Effector CD4-positive, alpha-beta T cell (primary cell): Measurements from ENCODE around the gene MVK.
"Not testable (repeated sequence)": the region's sequence is repeated elsewhere in the genome, so short reads cannot be mapped to it uniquely, and the experiment has no call there.

Experiments used
- DNase-seq: peaks from one replicate; pipeline ENCODE4 v3.0.0-alpha.2; 2020

Gene MVK

GRCh38 chr12:109592195-109592904 lies 18.8 kb downstream of the MVK start:
- DNase-seq, result no peak

DNA sequence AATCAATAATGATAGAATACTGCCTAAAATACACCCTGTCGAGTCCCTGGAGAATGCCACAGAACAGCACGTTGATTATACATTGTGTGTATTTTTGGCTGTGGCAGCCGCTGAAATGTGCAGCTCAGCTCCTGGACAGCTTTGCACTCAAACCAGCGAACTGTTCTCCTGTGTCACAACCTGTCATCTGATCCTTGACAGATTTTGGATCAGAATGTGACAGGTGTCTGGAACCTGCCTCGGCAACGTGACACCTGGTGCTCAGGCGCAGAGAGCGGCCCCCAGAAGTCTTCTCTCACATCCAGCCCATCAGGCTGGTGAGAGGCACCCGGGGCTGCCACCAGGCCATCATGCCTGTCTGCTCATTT lies 19.3 kb downstream of the MVK start:
- DNase-seq, result no peak

DNA sequence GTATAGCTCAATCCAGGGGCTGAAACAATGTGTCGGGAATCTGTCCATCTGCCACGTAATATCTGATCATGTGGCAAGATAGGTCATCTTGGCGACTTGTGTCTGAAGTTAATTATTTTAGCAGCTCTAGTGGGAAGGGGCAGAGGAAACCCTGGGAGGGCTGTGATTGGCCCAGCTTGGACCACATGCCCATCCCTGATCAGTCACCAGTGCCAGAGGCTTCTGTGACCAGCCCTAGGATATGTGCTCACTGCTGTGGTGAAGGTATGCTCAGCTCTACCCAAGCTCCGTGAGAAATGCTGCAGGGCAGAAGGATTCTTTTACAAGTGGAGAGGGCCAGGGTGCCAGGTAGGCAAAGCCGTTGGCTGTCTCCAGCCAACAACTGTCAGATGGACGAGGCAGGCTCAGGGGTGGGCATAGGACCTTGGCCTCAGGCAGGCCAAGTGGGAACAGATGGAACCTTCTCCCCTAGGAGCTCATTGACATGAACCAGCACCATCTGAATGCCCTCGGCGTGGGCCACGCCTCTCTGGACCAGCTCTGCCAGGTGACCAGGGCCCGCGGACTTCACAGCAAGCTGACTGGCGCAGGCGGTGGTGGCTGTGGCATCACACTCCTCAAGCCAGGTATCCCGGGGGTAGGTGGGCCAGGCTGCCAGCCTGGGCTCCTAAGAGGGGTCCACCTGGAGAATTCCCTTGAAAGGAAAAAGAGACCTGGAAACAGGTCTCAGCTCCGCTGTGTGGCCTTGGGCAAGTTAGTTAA lies 21.1 kb downstream of the MVK start:
- no peak for DNase-seq

DNA sequence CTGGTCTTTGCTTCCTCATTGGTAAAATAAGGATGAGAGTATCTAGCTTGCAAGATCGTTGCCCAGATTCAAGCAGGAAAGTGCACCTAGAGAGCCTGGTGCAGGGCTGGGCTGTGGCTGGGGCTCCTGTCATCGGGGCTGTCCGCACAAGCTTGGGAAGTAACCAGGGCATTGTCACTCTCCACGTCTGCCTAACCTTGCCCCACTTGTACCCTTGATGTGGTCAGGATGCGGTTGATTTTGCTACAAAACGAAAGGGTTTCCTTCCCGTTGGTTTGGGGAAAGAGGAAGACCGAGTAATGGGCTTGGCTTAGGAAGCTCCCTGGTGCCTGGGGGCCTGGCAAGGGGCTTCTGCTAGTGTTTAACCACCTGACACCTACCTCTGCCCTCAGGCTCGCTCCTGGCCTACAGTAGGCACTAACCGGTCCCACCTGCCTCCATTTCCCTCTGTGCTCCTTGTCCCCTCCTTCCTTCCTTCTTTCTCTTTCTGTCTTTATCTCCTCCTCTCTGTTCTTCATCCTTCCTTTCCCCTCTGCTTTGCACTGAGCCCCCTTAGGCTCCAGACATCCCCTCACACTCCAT lies 21.8 kb downstream of the MVK start:
- DNase-seq, result no peak

DNA sequence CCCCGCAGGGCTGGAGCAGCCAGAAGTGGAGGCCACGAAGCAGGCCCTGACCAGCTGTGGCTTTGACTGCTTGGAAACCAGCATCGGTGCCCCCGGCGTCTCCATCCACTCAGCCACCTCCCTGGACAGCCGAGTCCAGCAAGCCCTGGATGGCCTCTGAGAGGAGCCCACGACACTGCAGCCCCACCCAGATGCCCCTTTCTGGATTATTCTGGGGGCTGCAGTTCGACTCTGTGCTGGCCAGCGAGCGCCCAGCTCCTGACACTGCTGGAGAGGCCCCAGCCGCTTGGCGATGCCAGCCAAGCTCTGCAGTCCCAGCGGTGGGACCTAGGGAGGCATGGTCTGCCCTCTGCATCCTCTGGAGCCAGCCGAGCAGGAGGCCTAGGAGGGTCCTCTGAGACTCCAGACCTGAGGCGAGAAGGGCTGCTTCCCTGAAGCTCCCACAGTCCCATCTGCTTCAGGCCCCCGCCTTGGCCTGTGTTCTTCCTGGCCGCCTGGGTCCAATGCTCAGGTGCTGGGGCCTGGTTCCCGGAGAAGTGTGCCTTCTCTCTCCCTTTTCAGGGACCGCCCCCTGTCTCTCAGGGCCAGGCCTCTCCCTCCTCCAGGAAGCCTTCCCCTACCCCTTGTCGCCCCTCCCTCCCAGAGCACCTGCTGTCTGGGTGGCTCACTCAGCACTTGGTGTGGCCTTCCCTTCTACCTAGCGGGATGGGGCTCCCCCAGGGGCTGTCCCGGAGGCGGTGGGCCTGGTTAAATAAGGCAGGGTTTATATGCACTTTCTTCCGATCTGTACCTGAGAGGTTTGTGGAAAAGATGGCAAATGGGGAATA lies 23.0 kb downstream of the MVK start:
- no peak for DNase-seq

- no peak for DNase-seq
Measured at GRCh38 chr12:109597414-109597794, 23.8 kb downstream of the MVK start.

- peak; percentile 52 for DNase-seq
Measured at GRCh38 chr12:109597795-109598427, 24.3 kb downstream of the MVK start.

- no peak for DNase-seq
Measured at GRCh38 chr12:109598428-109598854, 24.8 kb downstream of the MVK start.

GRCh38 chr12:109599087-109599486 lies 25.5 kb downstream of the MVK start:
- no peak for DNase-seq

- no peak for DNase-seq
Measured at GRCh38 chr12:109600481-109600880, 26.9 kb downstream of the MVK start.

GRCh38 chr12:109600995-109601394 lies 27.4 kb downstream of the MVK start:
- DNase-seq, result no peak

DNA sequence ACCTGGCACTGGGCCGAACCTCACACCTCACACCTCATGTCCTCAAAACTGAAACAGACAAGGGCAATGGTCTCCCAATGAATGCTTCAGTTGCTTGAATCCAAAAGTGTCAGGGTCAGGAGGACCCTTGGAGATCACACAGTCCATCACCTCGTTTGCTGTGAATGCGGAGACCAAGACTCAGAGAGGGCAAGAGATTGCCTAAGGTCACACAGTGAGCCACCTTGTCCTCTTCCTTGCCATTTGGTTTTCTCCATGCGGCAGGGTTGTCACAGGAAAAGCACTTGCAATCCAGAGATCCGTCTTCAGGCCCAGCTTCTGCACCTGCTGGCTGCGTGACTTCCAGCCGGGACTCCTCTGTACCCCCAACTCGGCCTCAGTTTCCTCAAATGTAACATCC lies 28.0 kb downstream of the MVK start:
- DNase-seq, result no peak

- DNase-seq, result not testable (repeated sequence)
Measured at GRCh38 chr12:109602132-109602531, 28.5 kb downstream of the MVK start.

GRCh38 chr12:109604132-109604585 lies 30.6 kb downstream of the MVK start:
- no peak for DNase-seq

DNA sequence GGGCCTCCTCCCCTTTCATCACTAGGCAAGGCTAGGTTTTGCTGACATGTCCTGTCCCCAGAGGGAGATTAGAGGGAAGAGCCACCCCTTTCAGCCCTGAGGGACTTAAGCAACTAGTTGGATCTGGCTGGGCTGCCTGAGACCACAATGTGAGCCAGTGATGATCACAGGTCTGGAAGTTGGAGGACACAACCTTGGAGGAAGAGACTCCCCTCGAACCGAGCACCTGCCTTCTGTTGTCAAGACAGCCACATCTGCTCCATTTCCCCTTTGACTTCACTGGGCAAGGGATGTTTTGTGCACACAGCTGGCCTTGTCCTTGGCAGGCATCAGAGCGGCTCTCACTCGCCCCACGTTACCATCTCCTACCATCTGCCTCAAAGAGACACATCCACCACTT lies 31.4 kb downstream of the MVK start:
- DNase-seq, result no peak

DNA sequence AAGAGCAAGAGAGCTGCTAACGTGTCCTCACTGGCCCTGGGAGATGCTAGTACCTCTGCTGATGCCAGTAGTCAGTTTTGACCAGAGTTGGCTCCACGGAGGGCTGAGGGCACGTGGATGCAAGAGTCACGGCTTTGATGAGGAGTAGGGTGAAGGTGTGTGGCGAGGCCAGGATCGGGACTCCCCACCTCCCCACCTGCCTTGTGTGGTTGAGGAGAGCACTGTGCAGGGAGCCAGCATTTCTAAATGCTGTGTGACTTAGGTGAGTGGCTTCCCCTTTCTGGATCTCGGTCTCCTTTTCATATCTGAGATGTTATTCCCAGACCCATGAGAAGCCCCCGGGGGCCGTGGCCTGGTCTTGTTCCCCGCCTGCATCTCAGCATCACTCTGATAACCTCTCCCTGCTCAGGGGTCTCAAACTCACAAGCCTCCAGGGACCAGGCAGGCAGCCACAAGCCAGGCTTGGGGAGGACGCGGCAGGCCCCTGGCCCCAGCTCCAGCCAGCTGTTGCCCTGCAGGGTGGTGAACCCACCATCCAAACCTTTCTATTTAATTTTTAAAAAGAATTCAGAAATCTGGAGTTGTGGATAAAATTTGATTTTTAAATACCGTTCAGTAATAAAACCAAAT lies 32.1 kb downstream of the MVK start:
- no peak for DNase-seq

DNA sequence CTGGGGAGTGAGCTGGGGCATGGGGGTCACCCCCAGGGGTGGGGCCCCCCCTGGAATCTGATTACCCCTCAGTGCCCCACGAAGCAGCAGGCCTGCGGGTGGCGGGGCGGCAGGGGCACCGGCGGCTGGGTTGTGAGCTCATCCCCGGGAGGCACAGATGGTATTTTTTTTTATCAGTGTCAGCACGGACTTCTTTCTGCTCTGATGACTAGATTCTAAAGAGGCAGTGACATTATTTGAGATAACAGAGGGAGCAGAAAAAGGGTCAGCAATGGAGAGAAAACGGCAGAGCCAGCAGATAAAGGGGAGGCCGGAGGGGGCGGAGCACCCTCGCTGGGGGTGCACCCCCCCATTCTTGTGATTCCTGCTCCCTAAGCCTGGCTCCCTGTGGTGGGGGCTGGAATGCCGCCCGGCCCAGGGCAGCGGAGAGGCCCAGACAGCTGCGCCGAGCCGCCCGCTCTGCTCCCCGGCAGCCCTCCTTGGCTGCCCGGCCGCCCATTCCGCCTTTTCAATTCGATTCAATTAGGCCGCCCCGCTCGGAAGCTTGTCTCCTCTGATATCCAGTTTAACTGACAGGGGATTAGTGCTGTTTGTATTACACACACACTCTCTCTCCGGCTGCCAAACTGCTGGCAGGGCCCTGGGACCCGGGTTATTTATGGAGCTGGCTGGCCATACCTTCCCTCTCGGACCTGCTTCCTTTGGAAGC lies 32.9 kb downstream of the MVK start:
- no peak for DNase-seq

DNA sequence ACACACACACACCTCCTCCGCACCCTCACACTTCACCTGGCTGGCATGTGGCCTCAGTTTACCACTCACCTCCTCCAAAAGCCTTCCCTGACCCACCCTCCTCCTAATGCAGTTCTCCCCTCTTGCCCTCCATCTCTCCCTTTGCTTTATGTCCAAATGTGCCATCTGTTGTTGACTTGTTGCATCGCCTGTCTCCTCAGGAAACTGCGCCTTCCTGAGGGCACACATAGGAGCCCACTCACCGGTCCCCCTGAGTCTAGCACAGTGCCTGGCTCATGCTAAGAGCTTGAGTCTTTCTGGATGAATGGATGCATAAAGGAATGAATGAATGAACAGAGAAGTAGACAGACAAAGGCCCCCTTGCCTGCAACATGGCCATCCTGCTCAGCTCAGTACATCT lies 34.0 kb downstream of the MVK start:
- no peak for DNase-seq

DNA sequence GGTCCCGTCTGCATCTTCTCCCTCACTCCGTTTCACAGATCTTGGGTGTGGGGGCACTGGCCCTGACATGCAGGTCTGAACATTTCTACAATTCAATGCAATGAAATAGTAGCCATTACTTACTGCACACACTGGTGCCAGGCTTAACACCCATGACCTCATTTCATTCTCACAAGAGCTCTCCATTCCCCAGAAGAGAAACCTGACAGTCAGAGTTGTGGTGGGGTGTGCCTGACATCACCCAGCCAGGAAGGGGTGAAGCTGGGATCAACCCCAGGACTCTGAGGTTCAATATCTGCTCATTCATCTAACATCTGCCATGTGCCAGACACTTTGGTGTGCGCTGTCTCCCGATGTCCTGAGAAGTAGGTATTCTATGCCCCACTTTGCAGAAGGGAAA lies 34.7 kb downstream of the MVK start:
- DNase-seq, result no peak

DNA sequence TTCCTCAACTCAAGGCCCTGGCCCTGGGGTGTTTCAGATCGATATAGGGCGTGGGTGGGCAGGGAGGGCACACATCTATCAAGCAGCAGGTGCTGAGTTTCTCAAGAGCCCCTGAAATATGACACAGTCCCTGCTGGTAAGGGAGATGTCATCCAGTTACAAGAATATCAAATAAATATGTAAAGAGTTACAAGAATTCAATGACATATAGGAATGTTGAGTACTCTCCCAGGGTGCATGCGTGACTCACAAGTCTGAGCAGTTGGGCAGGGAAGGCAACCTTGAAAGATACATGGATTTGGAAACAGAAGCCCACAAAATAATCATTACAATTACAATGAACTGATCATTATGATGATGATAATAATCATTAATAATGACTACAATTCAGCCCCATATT lies 35.2 kb downstream of the MVK start:
- DNase-seq, result no peak

DNA sequence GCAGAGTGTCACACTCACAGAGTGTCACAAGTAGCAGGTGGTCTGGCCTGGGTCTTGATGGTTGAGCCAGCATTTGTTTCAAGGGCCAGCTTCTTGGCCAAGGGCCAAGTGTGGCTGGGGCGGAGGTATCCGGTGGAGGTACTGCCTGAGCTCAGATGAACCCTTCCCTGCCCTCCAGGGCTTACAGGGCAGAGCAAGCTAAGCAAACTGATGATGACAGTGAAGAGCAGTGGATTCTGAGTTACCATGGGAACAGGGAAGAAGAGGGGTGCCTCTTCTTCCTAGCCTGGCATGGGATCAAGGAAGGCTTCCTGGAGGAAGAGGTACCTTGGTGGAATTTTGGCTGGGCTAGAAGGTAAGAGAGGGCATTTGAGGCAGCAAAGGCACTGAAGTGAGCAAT lies 35.7 kb downstream of the MVK start:
- DNase-seq, result no peak

GRCh38 chr12:109610523-109610922 lies 36.9 kb downstream of the MVK start:
- DNase-seq, result no peak
